GM12891 (cell line): ENCODE results near the gene NAA20.

ENCODE experiments used
- POLR2A ChIP-seq: IDR thresholded peaks from 2 replicates; pipeline ENCODE4 v1.6.1; 2011; ENCODE audit warnings: low read depth, low read length, control low read depth
- POLR2AphosphoS5 ChIP-seq: IDR thresholded peaks from 2 replicates; pipeline ENCODE4 v1.6.1; 2011; ENCODE audit warnings: low read depth, low read length, control low read depth
- SPI1 ChIP-seq: IDR thresholded peaks from 2 replicates; pipeline ENCODE4 v1.6.1; 2011; ENCODE audit warnings: low read depth, low read length, control low read depth
- TAF1 ChIP-seq: IDR thresholded peaks from 2 replicates; pipeline ENCODE4 v1.6.1; 2011; ENCODE audit warnings: low read depth, low read length, control low read depth

GRCh38 chr20:20012541-20012940, 4.6 kb upstream of the NAA20 start:
- TF ChIP-seq POLR2A (no peak), POLR2AphosphoS5 (no peak), TAF1 (no peak), SPI1 (no peak)
